ENCODE data around the gene IL1RL1. TPM values are rescaled to one million over a fixed set of nuclear protein-coding genes. Genes with fewer than 3 reads are reported as not detected.
A peak's percentile ranks its signal among the peaks of the same experiment; 100 is the strongest.

The IL1RL1 gene
- total and polyA plus RNA-seq, 5 donors from 2014 or later, result 0.89 TPM; not detected in 4

- Histone ChIP-seq H3K4me3 (ENCODE audit: low read depth, low read length) (no peak overlapping the region), H3K36me3 (ENCODE audit: control insufficient read depth, insufficient read depth, low read length) (peaks cover 30% of the 10 kb centered on the region), H3K9me3 (ENCODE audit: control insufficient read depth in 2 of 2, low read length in 2 of 2) (peaks cover 22 to 23% of the 10 kb centered on the region in 2 experiments), H3K27me3 (ENCODE audit: control insufficient read depth, insufficient read depth, low read length) (no peaks in the 10 kb centered on the region), H3K27ac (ENCODE audit: insufficient read depth, low read length, poor library complexity, severe bottlenecking) (no peak overlapping the region), H3K4me1 (ENCODE audit: control insufficient read depth, insufficient read depth, low read length, poor library complexity, severe bottlenecking) (no peaks in the 10 kb centered on the region)
- H3K4me1 Mint-ChIP-seq, result peaks cover 0 to 6% (median 5%) of the 10 kb centered on the region in 4 donors
- no peak overlapping the region for H3K27ac Mint-ChIP-seq
- ATAC-seq (ENCODE audit: low read depth in 2 of 2) (no peak), DNase-seq (no peak)
- H3K27me3 Mint-ChIP-seq, result no peaks in the 10 kb centered on the region
- H3K4me3 Mint-ChIP-seq, result no peak overlapping the region
- H3K36me3 Mint-ChIP-seq, result peaks cover 48% of the 10 kb centered on the region
- peaks cover 0 to 22% (median 5%) of the 10 kb centered on the region in 7 donors for H3K9me3 Mint-ChIP-seq
Measured at GRCh38 chr2:102385522-102385921, 74.2 kb downstream of the IL1RL1 start.

DNA sequence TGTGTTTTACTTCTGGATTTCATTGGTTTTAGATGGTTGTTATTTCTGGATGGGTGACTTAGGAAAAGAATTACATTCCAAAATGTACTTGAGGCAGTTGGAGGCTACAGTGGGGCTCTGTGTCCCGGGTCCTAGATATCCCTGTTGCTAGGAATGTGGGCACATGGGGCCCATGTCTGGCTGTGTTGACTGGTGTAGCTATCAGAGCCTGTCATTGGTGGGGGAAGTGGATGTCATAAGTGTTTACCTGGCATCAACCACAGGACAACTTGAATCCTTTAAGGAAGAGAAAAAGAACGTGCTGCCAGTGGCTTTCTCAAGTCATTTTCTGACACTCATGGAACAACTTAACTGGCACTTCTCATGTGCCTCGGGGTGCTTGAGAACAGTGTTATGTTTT lies 74.6 kb downstream of the IL1RL1 start:
- DNase-seq (no peak), ATAC-seq (ENCODE audit: low read depth in 2 of 2) (no peak)
- Histone ChIP-seq H3K36me3 (ENCODE audit: control insufficient read depth, insufficient read depth, low read length) (peaks cover 30% of the 10 kb centered on the region), H3K4me3 (ENCODE audit: low read depth, low read length) (no peak overlapping the region), H3K9me3 (ENCODE audit: control insufficient read depth in 2 of 2, low read length in 2 of 2) (peaks cover 22 to 23% of the 10 kb centered on the region in 2 experiments), H3K27ac (ENCODE audit: insufficient read depth, low read length, poor library complexity, severe bottlenecking) (no peak overlapping the region), H3K4me1 (ENCODE audit: control insufficient read depth, insufficient read depth, low read length, poor library complexity, severe bottlenecking) (peaks cover under 1% of the 10 kb centered on the region), H3K27me3 (ENCODE audit: control insufficient read depth, insufficient read depth, low read length) (no peaks in the 10 kb centered on the region)
- peak overlapping the region in 1 of 3 donors; percentile 53 for H3K27ac Mint-ChIP-seq
- H3K4me1 Mint-ChIP-seq, result peaks cover 0 to 8% (median 6%) of the 10 kb centered on the region in 4 donors
- H3K27me3 Mint-ChIP-seq, result no peaks in the 10 kb centered on the region
- peaks cover 0 to 22% (median 5%) of the 10 kb centered on the region in 7 donors for H3K9me3 Mint-ChIP-seq
- peaks cover 44% of the 10 kb centered on the region for H3K36me3 Mint-ChIP-seq
- no peak overlapping the region for H3K4me3 Mint-ChIP-seq

DNA sequence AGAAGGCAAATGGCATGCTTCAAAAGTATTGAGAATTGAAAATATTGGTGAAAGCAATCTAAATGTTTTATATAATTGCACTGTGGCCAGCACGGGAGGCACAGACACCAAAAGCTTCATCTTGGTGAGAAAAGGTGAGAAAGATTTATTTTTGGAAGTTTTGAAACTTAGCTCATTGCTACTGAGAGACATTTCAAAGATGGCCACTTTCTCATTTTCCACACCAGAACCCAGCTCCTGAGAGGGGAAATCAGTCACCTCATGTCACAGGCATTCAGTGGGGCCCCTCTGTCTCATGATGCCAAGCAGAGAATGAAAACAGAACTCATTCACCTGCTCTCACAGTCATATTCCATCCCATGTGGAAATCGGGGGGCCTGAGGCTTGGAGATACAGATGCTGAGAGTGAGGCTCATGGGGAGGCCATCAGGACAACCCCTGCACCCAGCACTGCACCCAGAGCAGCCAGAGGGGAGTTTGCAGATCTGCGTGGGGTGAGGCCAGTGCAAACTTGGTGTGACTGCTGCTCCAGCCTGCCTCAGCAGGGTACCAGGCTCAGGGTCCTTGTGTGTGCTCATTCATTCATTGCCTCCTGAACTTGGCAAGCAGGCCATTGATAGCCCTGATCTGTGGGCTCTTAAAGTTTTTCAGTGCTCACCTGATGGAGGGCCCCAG lies 75.6 kb downstream of the IL1RL1 start:
- Mint-ChIP-seq H3K36me3 (peaks cover 43% of the 10 kb centered on the region), H3K4me3 (no peak overlapping the region), H3K27ac (peak overlapping the region in 1 of 3 donors; percentile 53)

GRCh38 chr2:102387763-102388546 lies 76.6 kb downstream of the IL1RL1 start:
- Mint-ChIP-seq H3K4me3 (no peak overlapping the region), H3K36me3 (peaks cover 42% of the 10 kb centered on the region), H3K9me3 (peaks cover 0 to 20% (median 5%) of the 10 kb centered on the region in 7 donors), H3K27ac (peak overlapping the region in 2 of 3 donors; percentile 27 to 72), H3K4me1 (peaks cover 0 to 22% (median 18%) of the 10 kb centered on the region in 4 donors), H3K27me3 (no peaks in the 10 kb centered on the region)
- ATAC-seq (ENCODE audit: low read depth in 2 of 2) (no peak), DNase-seq (no peak)
- H3K27ac ChIP-seq (ENCODE audit: insufficient read depth, low read length, poor library complexity, severe bottlenecking), result no peak overlapping the region
- H3K4me3 ChIP-seq (ENCODE audit: low read depth, low read length), result no peak overlapping the region
- no peaks in the 10 kb centered on the region for H3K27me3 ChIP-seq (ENCODE audit: control insufficient read depth, insufficient read depth, low read length)
- H3K9me3 ChIP-seq (ENCODE audit: control insufficient read depth in 2 of 2, low read length in 2 of 2), result peaks cover 16 to 17% of the 10 kb centered on the region in 2 experiments
- H3K36me3 ChIP-seq (ENCODE audit: control insufficient read depth, insufficient read depth, low read length), result peaks cover 24% of the 10 kb centered on the region
- peaks cover 8% of the 10 kb centered on the region for H3K4me1 ChIP-seq (ENCODE audit: control insufficient read depth, insufficient read depth, low read length, poor library complexity, severe bottlenecking)

More for the DNA sequence above, 75.6 kb downstream of the IL1RL1 start:
- Histone ChIP-seq H3K36me3 (ENCODE audit: control insufficient read depth, insufficient read depth, low read length) (peaks cover 30% of the 10 kb centered on the region), H3K9me3 (ENCODE audit: control insufficient read depth in 2 of 2, low read length in 2 of 2) (peaks cover 22 to 23% of the 10 kb centered on the region in 2 experiments), H3K27ac (ENCODE audit: insufficient read depth, low read length, poor library complexity, severe bottlenecking) (no peak overlapping the region), H3K4me1 (ENCODE audit: control insufficient read depth, insufficient read depth, low read length, poor library complexity, severe bottlenecking) (peaks cover 8% of the 10 kb centered on the region), H3K27me3 (ENCODE audit: control insufficient read depth, insufficient read depth, low read length) (no peaks in the 10 kb centered on the region), H3K4me3 (ENCODE audit: low read depth, low read length) (no peak overlapping the region)
- no peaks in the 10 kb centered on the region for H3K27me3 Mint-ChIP-seq
- H3K9me3 Mint-ChIP-seq, result peaks cover 0 to 22% (median 5%) of the 10 kb centered on the region in 7 donors
- H3K4me1 Mint-ChIP-seq, result peaks cover 0 to 18% (median 16%) of the 10 kb centered on the region in 4 donors
- DNase-seq (no peak), ATAC-seq (ENCODE audit: low read depth in 2 of 2) (no peak)

- peak in 1 of 3 donors; percentile 24 for DNase-seq
- ATAC-seq (ENCODE audit: low read depth in 2 of 2), result peak; percentile 28 to 37
Measured at GRCh38 chr2:102391565-102391964, 80.2 kb downstream of the IL1RL1 start.

GRCh38 chr2:102392096-102392495 lies 80.7 kb downstream of the IL1RL1 start:
- H3K36me3 ChIP-seq (ENCODE audit: control insufficient read depth, insufficient read depth, low read length), result peaks cover 5% of the 10 kb centered on the region
- Mint-ChIP-seq H3K4me3 (no peak overlapping the region), H3K27me3 (no peaks in the 10 kb centered on the region), H3K9me3 (no peaks in the 10 kb centered on the region), H3K36me3 (peaks cover 10% of the 10 kb centered on the region), H3K27ac (no peak overlapping the region), H3K4me1 (peaks cover 0 to 21% (median 18%) of the 10 kb centered on the region in 4 donors)
- no peaks in the 10 kb centered on the region for H3K27me3 ChIP-seq (ENCODE audit: control insufficient read depth, insufficient read depth, low read length)
- DNase-seq, result no peak
- no peak for ATAC-seq (ENCODE audit: low read depth in 2 of 2)
- H3K27ac ChIP-seq (ENCODE audit: insufficient read depth, low read length, poor library complexity, severe bottlenecking), result no peak overlapping the region
- no peak overlapping the region for H3K4me3 ChIP-seq (ENCODE audit: low read depth, low read length)
- H3K9me3 ChIP-seq (ENCODE audit: control insufficient read depth in 2 of 2, low read length in 2 of 2), result no peaks in the 10 kb centered on the region
- peaks cover 8% of the 10 kb centered on the region for H3K4me1 ChIP-seq (ENCODE audit: control insufficient read depth, insufficient read depth, low read length, poor library complexity, severe bottlenecking)

More at GRCh38 chr2:102391565-102391964, 80.2 kb downstream of the IL1RL1 start:
- Histone ChIP-seq H3K4me3 (ENCODE audit: low read depth, low read length) (no peak overlapping the region), H3K27me3 (ENCODE audit: control insufficient read depth, insufficient read depth, low read length) (no peaks in the 10 kb centered on the region), H3K27ac (ENCODE audit: insufficient read depth, low read length, poor library complexity, severe bottlenecking) (no peak overlapping the region), H3K9me3 (ENCODE audit: control insufficient read depth in 2 of 2, low read length in 2 of 2) (no peaks in the 10 kb centered on the region), H3K4me1 (ENCODE audit: control insufficient read depth, insufficient read depth, low read length, poor library complexity, severe bottlenecking) (peaks cover 8% of the 10 kb centered on the region), H3K36me3 (ENCODE audit: control insufficient read depth, insufficient read depth, low read length) (peaks cover 5% of the 10 kb centered on the region)
- Mint-ChIP-seq H3K36me3 (peaks cover 11% of the 10 kb centered on the region), H3K27ac (peak overlapping the region in 1 of 3 donors; percentile 19), H3K9me3 (no peaks in the 10 kb centered on the region), H3K4me1 (peaks cover 0 to 22% (median 18%) of the 10 kb centered on the region in 4 donors), H3K4me3 (no peak overlapping the region), H3K27me3 (no peaks in the 10 kb centered on the region)

GRCh38 chr2:102392942-102393341 lies 81.6 kb downstream of the IL1RL1 start:
- H3K4me1 ChIP-seq (ENCODE audit: control insufficient read depth, insufficient read depth, low read length, poor library complexity, severe bottlenecking), result peaks cover 8% of the 10 kb centered on the region
- no peak for ATAC-seq (ENCODE audit: low read depth in 2 of 2)
- peaks cover 4% of the 10 kb centered on the region for H3K36me3 Mint-ChIP-seq
- no peak overlapping the region for H3K27ac ChIP-seq (ENCODE audit: insufficient read depth, low read length, poor library complexity, severe bottlenecking)
- H3K27ac Mint-ChIP-seq, result peak overlapping the region in 1 of 3 donors; percentile 41
- H3K9me3 Mint-ChIP-seq, result no peaks in the 10 kb centered on the region
- no peak overlapping the region for H3K4me3 Mint-ChIP-seq
- peaks cover 5% of the 10 kb centered on the region for H3K36me3 ChIP-seq (ENCODE audit: control insufficient read depth, insufficient read depth, low read length)
- no peaks in the 10 kb centered on the region for H3K9me3 ChIP-seq (ENCODE audit: control insufficient read depth in 2 of 2, low read length in 2 of 2)
- H3K27me3 ChIP-seq (ENCODE audit: control insufficient read depth, insufficient read depth, low read length), result no peaks in the 10 kb centered on the region
- no peak overlapping the region for H3K4me3 ChIP-seq (ENCODE audit: low read depth, low read length)
- H3K4me1 Mint-ChIP-seq, result peaks cover 0 to 17% (median 13%) of the 10 kb centered on the region in 4 donors
- no peak for DNase-seq
- no peaks in the 10 kb centered on the region for H3K27me3 Mint-ChIP-seq
